Cardiac muscle cell (in vitro differentiated cells and primary cell): ENCODE data around the gene RASL12. TPM values are rescaled to one million over a fixed set of nuclear protein-coding genes. Genes with fewer than 3 reads are reported as not detected.
"Not testable (repeated sequence)": the region's sequence is repeated elsewhere in the genome, so short reads cannot be mapped to it uniquely, and the experiment has no call there.

Experiments
- DNase-seq, 2 donors: peaks; one replicate each; pipeline versions ENCODE4 v3.0.0 to v3.0.0-alpha.2; 2010 to 2017; ENCODE audit warnings: low read depth in 1 of 2, low spot score in 1 of 2
- H3K27ac ChIP-seq: fragments of 200-600 bp; sonication (generic); 2 replicates; pipeline ENCODE4 v1.5.1; 2016
- H3K27me3 ChIP-seq: fragments of 200-600 bp; sonication (generic); 2 replicates; pipeline ENCODE4 v1.6.0; 2016; ENCODE audit warnings: control low read depth
- H3K36me3 ChIP-seq: fragments of 200-600 bp; sonication (generic); 2 replicates; pipeline ENCODE4 v1.5.1; 2016; ENCODE audit warnings: control low read depth
- H3K4me1 ChIP-seq: fragments of 200-600 bp; sonication (generic); 2 replicates; pipeline ENCODE4 v1.8.1; 2017; ENCODE audit warnings: low read depth, mild to moderate bottlenecking, mixed run types
- H3K4me3 ChIP-seq: fragments of 200-600 bp; sonication (generic); 2 replicates; pipeline ENCODE4 v1.5.1; 2016; ENCODE audit warnings: mild to moderate bottlenecking
- H3K9me3 ChIP-seq: fragments of 200-600 bp; sonication (generic); 2 replicates; pipeline ENCODE4 v1.5.1; 2017; ENCODE audit warnings: low read depth, mild to moderate bottlenecking, control low read depth
- polyA plus RNA-seq: library from polyadenylated mRNA; unstranded; fragments of >200 nt; fragmentation: Nextera tagmentation; extraction: Ambion mirVana; gene quantifications from 2 replicates; pipeline ENCODE4 v1.2.1, GENCODE V29; 2016
- total RNA-seq: library from RNA; depleted of rRNA; stranded (reverse); fragments of >200 nt; gene quantifications from 2 replicates; pipeline ENCODE4 v1.2.3, GENCODE V29; 2016
- TF ChIP-seq, protein P1 (sequence below): IDR thresholded peaks from 2 replicates; pipeline ENCODE4 v1.5.1; 2012; ENCODE audit warnings: low read depth, mild to moderate bottlenecking, low read length

Gene RASL12
- total and polyA plus RNA-seq, 2 experiments from 2014 or later, result 4.0 to 38.2 TPM

DNA sequence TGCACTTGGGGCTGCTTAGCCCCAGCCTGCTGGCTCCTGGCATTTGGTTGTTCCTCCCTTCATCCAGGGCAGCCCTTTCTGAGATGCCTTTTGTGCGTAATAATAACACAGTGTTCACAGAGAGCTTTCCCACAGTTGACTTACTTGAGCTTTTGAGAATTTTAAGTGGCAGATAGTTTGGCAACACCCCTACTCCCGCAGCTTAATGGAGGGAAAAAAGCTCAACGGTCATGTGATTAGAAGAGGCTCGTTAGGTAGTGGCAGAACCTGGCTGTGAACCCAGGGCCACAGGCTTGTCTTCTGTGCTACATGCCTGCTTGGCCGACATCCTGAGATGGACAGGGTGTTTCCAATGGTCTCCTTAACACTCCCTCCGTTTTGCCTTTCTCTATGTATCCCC, 13.5 kb upstream of the RASL12 start:
- H3K27me3 ChIP-seq, result no peaks in the 10 kb centered on the region
- no peaks in the 10 kb centered on the region for H3K9me3 ChIP-seq
- H3K27ac ChIP-seq, result peak overlapping the region; percentile 58
- H3K4me1 ChIP-seq, result peaks cover 44% of the 10 kb centered on the region
- no peak overlapping the region for H3K4me3 ChIP-seq
- peak in 1 of 2 donors; percentile 75 for DNase-seq
- H3K36me3 ChIP-seq, result no peaks in the 10 kb centered on the region
- TF ChIP-seq, protein P1, sequence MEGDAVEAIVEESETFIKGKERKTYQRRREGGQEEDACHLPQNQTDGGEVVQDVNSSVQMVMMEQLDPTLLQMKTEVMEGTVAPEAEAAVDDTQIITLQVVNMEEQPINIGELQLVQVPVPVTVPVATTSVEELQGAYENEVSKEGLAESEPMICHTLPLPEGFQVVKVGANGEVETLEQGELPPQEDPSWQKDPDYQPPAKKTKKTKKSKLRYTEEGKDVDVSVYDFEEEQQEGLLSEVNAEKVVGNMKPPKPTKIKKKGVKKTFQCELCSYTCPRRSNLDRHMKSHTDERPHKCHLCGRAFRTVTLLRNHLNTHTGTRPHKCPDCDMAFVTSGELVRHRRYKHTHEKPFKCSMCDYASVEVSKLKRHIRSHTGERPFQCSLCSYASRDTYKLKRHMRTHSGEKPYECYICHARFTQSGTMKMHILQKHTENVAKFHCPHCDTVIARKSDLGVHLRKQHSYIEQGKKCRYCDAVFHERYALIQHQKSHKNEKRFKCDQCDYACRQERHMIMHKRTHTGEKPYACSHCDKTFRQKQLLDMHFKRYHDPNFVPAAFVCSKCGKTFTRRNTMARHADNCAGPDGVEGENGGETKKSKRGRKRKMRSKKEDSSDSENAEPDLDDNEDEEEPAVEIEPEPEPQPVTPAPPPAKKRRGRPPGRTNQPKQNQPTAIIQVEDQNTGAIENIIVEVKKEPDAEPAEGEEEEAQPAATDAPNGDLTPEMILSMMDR, result no peak

DNA sequence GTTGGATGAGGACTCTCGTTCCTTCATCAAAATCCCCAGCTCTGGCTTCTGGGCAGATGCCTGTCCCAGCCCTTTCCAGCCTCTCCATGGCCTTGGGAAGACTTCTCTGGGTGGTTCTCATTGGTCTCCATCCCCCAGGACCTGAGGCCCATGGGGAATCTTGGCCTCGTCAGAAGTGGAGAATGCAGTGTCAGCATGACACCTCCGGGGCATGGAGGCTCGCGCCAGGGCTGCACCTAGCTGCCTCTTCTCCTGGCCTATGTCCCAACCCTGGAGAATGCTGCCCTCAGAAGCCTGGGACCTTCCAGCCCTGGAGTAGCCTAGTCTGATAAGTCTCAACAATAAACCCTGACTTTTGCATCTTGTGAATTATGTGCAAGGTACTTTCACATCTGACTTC, 11.8 kb upstream of the RASL12 start:
- Histone ChIP-seq H3K27ac (no peak overlapping the region), H3K9me3 (no peaks in the 10 kb centered on the region), H3K4me1 (peaks cover 42% of the 10 kb centered on the region), H3K27me3 (no peaks in the 10 kb centered on the region), H3K4me3 (no peak overlapping the region), H3K36me3 (no peaks in the 10 kb centered on the region)
- no peak for DNase-seq
- TF ChIP-seq, protein P1, result no peak

- no peaks in the 10 kb centered on the region for H3K9me3 ChIP-seq
- H3K27me3 ChIP-seq, result no peaks in the 10 kb centered on the region
- no peaks in the 10 kb centered on the region for H3K36me3 ChIP-seq
- peaks cover 36% of the 10 kb centered on the region for H3K4me1 ChIP-seq
- no peak overlapping the region for H3K27ac ChIP-seq
- peak; percentile 31 to 75 for DNase-seq
- TF ChIP-seq, protein P1, result peak; percentile 69
- no peak overlapping the region for H3K4me3 ChIP-seq
Measured at GRCh38 chr15:65077981-65078352, 10.2 kb upstream of the RASL12 start.

- no peak overlapping the region for H3K27ac ChIP-seq
- no peaks in the 10 kb centered on the region for H3K9me3 ChIP-seq
- TF ChIP-seq, protein P1, result no peak
- H3K36me3 ChIP-seq, result no peaks in the 10 kb centered on the region
- peaks cover 30% of the 10 kb centered on the region for H3K4me1 ChIP-seq
- DNase-seq, result no peak
- H3K27me3 ChIP-seq, result no peaks in the 10 kb centered on the region
- no peak overlapping the region for H3K4me3 ChIP-seq
Measured at GRCh38 chr15:65077291-65077980, 9.6 kb upstream of the RASL12 start.

DNA sequence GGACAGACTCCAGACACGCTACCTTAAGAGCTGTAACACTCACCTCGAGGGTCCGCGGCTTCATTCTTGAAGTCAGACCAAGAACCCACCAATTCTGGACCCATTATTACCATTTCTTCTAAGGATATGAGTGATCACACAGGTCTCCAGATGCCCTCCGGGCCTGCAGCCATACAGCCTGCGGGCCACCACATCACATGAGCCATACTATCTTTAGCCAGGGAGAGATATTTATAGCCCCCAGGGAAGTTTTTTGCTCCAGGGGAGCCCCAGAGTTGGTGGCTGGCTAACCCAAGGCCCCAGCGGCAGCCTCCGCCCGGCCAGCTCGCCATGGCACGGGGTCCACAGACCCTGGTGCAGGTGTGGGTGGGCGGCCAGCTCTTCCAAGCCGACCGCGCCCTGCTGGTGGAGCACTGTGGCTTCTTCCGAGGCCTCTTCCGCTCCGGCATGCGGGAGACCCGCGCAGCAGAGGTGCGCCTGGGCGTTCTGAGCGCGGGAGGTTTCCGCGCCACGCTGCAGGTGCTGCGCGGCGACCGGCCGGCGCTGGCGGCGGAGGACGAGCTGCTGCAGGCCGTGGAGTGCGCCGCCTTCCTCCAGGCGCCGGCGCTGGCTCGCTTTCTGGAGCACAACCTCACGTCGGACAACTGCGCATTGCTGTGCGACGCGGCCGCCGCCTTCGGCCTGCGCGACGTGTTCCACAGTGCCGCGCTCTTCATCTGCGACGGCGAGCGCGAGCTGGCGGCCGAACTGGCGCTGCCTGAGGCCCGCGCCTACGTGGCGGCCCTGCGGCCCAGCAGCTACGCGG, 8.9 kb upstream of the RASL12 start, which contains the start of gene KBTBD13:
Gene KBTBD13, plus strand, starts transcription at position 261 of the 805 bp plus-strand sequence. Its CDS starts 70 bp downstream, at position 331.
- DNase-seq, result peak in 1 of 2 donors; percentile 38

DNA sequence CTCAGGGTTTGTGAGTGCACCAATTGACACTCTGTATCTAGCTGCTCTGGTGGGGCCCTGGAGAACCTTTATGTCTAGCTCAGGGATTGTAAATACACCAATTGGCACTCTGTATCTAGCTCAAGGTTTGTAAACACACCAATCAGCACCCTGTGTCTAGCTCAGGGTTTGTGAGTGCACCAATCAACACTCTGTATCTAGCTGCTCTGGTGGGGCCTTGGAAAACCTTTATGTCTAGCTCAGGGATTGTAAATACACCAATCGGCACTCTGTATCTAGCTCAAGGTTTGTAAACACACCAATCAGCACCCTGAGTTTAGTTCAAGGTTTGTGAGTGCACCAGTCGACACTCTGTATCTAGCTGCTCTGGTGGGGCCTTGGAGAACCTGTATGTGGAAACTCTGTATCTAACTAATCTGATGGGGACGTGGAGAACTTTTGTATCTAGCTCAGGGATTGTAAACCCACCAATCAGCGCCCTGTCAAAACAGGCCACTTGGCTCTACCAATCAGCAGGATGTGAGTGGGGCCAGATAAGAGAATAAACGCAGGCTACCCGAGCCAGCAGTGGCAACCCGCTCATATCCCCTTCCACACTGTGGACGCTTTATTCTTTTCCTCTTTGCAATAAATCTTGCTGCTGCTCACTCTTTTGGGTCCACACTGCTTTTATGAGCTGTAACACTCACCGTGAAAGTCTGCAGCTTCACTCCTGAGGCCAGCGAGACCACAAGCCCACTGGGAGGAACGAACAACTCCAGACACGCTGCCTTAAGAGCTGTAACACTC, 8.0 kb upstream of the RASL12 start:
- peaks cover 23% of the 10 kb centered on the region for H3K4me1 ChIP-seq
- not testable (repeated sequence) for H3K4me3 ChIP-seq, DNase-seq, H3K27me3 ChIP-seq, H3K9me3 ChIP-seq, H3K36me3 ChIP-seq
- peak overlapping the region; percentile 93 for H3K27ac ChIP-seq

More for the DNA sequence above, 8.9 kb upstream of the RASL12 start, which contains the start of gene KBTBD13:
- H3K27ac ChIP-seq, result peak within 1 kb of the TSS; percentile 93
- peaks cover 23% of the 10 kb centered on the region for H3K4me1 ChIP-seq
- no peaks in the 10 kb centered on the region for H3K27me3 ChIP-seq
- H3K4me3 ChIP-seq, result no peak within 1 kb of the TSS
- H3K9me3 ChIP-seq, result no peaks in the 10 kb centered on the region
- TF ChIP-seq, protein P1, result no peak
- no peaks in the 10 kb centered on the region for H3K36me3 ChIP-seq

- H3K27me3 ChIP-seq, DNase-seq, H3K4me3 ChIP-seq, H3K36me3 ChIP-seq, H3K9me3 ChIP-seq: not testable (repeated sequence)
- H3K27ac ChIP-seq, result peak overlapping the region; percentile 93
- H3K4me1 ChIP-seq, result peaks cover 27% of the 10 kb centered on the region
Measured at GRCh38 chr15:65074946-65075345, 7.2 kb upstream of the RASL12 start.
